GM12878 (cell line): Measurements from ENCODE around the gene EVI5L. TPM values are rescaled to one million over a fixed set of nuclear protein-coding genes. Genes with fewer than 3 reads are reported as not detected.

Source experiments
- CEBPZ ChIP-seq: fragments of 150-350 bp; IDR thresholded peaks from 2 replicates; pipeline ENCODE4 v1.6.1; 2016; ENCODE audit warnings: low read depth, low read length
- CREB1 ChIP-seq: IDR thresholded peaks from 2 replicates; pipeline ENCODE4 v1.6.1; 2012; ENCODE audit warnings: low read depth, mild to moderate bottlenecking, inconsistent platforms
- DPF2 ChIP-seq: fragments of 450-650 bp; IDR thresholded peaks from 2 replicates; pipeline ENCODE4 v1.6.1; 2017; ENCODE audit warnings: mild to moderate bottlenecking
- E2F4 ChIP-seq: IDR thresholded peaks from 2 replicates; pipeline ENCODE4 v1.6.1; 2012; ENCODE audit warnings: low read depth, low read length, improper control_type of control experiment
- ELK1 ChIP-seq: IDR thresholded peaks from 2 replicates; pipeline ENCODE4 v1.6.1; 2012; ENCODE audit warnings: low read depth, low read length, improper control_type of control experiment
- HDGF ChIP-seq: fragments of 450-650 bp; IDR thresholded peaks from 2 replicates; pipeline ENCODE4 v1.6.1; 2016; ENCODE audit warnings: antibody characterized with exemption
- IKZF2 ChIP-seq, 2 experiments: fragments of 450-650 bp; IDR thresholded peaks; 2 replicates each; pipeline ENCODE4 v1.6.1; 2017; ENCODE audit warnings: mild to moderate bottlenecking in 2 of 2, moderate library complexity in 2 of 2
- MYB ChIP-seq: fragments of 150-350 bp; IDR thresholded peaks from 2 replicates; pipeline ENCODE4 v1.6.1; 2014; ENCODE audit warnings: mild to moderate bottlenecking, low read depth, low read length, borderline replicate concordance
- NBN ChIP-seq: fragments of 450-650 bp; IDR thresholded peaks from 2 replicates; pipeline ENCODE4 v1.6.1; 2016
- PBX3 ChIP-seq: IDR thresholded peaks from 2 replicates; pipeline ENCODE4 v1.6.1; 2011; ENCODE audit warnings: mild to moderate bottlenecking, low read depth, low read length, moderate library complexity; ENCODE audit not compliant: insufficient replicate concordance
- PKNOX1 ChIP-seq: fragments of 450-650 bp; IDR thresholded peaks from 2 replicates; pipeline ENCODE4 v1.6.1; 2016; ENCODE audit warnings: mild to moderate bottlenecking
- PML ChIP-seq: IDR thresholded peaks from 2 replicates; pipeline ENCODE4 v1.6.1; 2012; ENCODE audit warnings: low read length, inconsistent platforms
- PRDM15 ChIP-seq: fragments of 450-650 bp; formaldehyde crosslinking; IDR thresholded peaks from 2 replicates; pipeline ENCODE4 v1.4.0; 2020; ENCODE audit warnings: mild to moderate bottlenecking, moderate library complexity
- RAD51 ChIP-seq: fragments of 450-650 bp; IDR thresholded peaks from 2 replicates; pipeline ENCODE4 v1.6.1; 2016; ENCODE audit warnings: moderate library complexity, mild to moderate bottlenecking, inconsistent platforms
- RUNX3 ChIP-seq: IDR thresholded peaks from 2 replicates; pipeline ENCODE4 v1.6.1; 2012; ENCODE audit warnings: low read length, inconsistent platforms
- TCF12 ChIP-seq: IDR thresholded peaks from 2 replicates; pipeline ENCODE4 v1.6.1; 2011; ENCODE audit warnings: low read depth, mild to moderate bottlenecking, low read length
- TCF3 ChIP-seq: IDR thresholded peaks from 2 replicates; pipeline ENCODE4 v1.6.1; 2012; ENCODE audit warnings: low read depth, mild to moderate bottlenecking, low read length, borderline replicate concordance; ENCODE audit not compliant: insufficient read depth
- ZNF384 ChIP-seq: IDR thresholded peaks from 2 replicates; pipeline ENCODE4 v1.6.1; 2012; ENCODE audit warnings: low read depth, mild to moderate bottlenecking, low read length, improper control_type of control experiment, borderline replicate concordance
- polyA plus RNA-seq, 11 experiments: library from polyadenylated mRNA; depleted of rRNA in 4 of 11; unstranded in 6 of 11; stranded (reverse) in 5 of 11; fragments of >200 nt; fragmentation: Nextera tagmentation in 4 of 11; fragmentation: Illumina TruSeq in 1 of 11; extraction: Ambion mirVana in 4 of 11; extraction: Trizol in 1 of 11; gene quantifications; 1 replicate in 1 of 11; 2 replicates in 10 of 11; pipeline versions ENCODE4 v1.2.1 to v1.2.3, GENCODE V29; 2011 to 2016; ENCODE audit warnings: inconsistent platforms in 2 of 11, missing spikeins in 2 of 11, low read depth in 1 of 11
- total RNA-seq, 4 experiments: library from RNA; depleted of rRNA in 3 of 4; stranded (reverse); fragments of >200 nt in 3 of 4; fragmentation: Illumina TruSeq in 1 of 4; extraction: Trizol in 1 of 4; gene quantifications; 2 replicates each; pipeline versions ENCODE4 v1.2.1 to v1.2.3, GENCODE V29; 2013 to 2021

The EVI5L gene
- total and polyA plus RNA-seq, 10 of the 15 experiments (the other 5 are each of a cell fraction or from before 2014, with no cell fraction given) = 0.23 to 13.8 (median 5.0) TPM

- TF ChIP-seq ELK1 (no peak), NBN (no peak), TCF3 (peak; percentile 64; the same call in 1 of the 2 replicates), RAD51 (no peak), MYB (no peak), CEBPZ (no peak), IKZF2 (IDR thresholded peaks at IDR 0.05) (no peak), PBX3 (peak; percentile 9), PRDM15 (no peak), PML (no peak), TCF12 (peak; percentile 88), E2F4 (no peak), PKNOX1 (no peak), HDGF (no peak), ZNF384 (no peak), DPF2 (no peak), RUNX3 (no peak), CREB1 (peak; percentile 24; the same call in 1 of the 2 replicates)
Measured at GRCh38 chr19:7852851-7853769, 23.1 kb downstream of the EVI5L start (continued).
